Progenitor cell of endocrine pancreas (in vitro differentiated cells): ENCODE results near the gene CIBAR2. TPM values are rescaled to one million over a fixed set of nuclear protein-coding genes. Genes with fewer than 3 reads are reported as not detected.

ENCODE experiments used
- DNase-seq: peaks from one replicate; pipeline ENCODE4 v3.0.0; 2021; ENCODE audit warnings: low spot score; ENCODE audit not compliant: unreplicated experiment
- H3K27ac Mint-ChIP-seq: 2 replicates; pipeline ENCODE4 v1.8.0; 2021; ENCODE audit warnings: mild to moderate bottlenecking, moderate library complexity, mixed read lengths
- H3K27me3 Mint-ChIP-seq: 2 replicates; pipeline ENCODE4 v1.8.0; 2021; ENCODE audit warnings: mixed read lengths
- H3K36me3 Mint-ChIP-seq: 2 replicates; pipeline ENCODE4 v1.8.0; 2022; ENCODE audit warnings: mixed read lengths; ENCODE audit not compliant: insufficient read depth
- H3K4me1 Mint-ChIP-seq: 2 replicates; pipeline ENCODE4 v1.8.0; 2021; ENCODE audit warnings: low read depth, mixed read lengths
- H3K4me3 Mint-ChIP-seq: 2 replicates; pipeline ENCODE4 v1.8.0; 2021; ENCODE audit warnings: low read depth, mild to moderate bottlenecking, moderate library complexity, mixed read lengths
- H3K9me3 Mint-ChIP-seq: 2 replicates; pipeline ENCODE4 v1.8.0; 2021; ENCODE audit warnings: low read depth, mixed read lengths
- total RNA-seq: library from RNA; stranded (reverse); gene quantifications from 2 replicates; pipeline ENCODE4 v1.2.1, GENCODE V29; 2021
- TF ChIP-seq, protein P1 (sequence below): fragments of 200-600 bp; sonication (generic); IDR thresholded peaks from one replicate; pipeline ENCODE4 v1.5.0; 2021; ENCODE audit warnings: antibody characterized with exemption, mild to moderate bottlenecking; ENCODE audit not compliant: unreplicated experiment

CIBAR2 gene
- total RNA-seq, 1 donor from 2014 or later: 0.43 TPM

- H3K27ac Mint-ChIP-seq: no peak overlapping the region
- H3K4me1 Mint-ChIP-seq: no peaks in the 10 kb centered on the region
- H3K36me3 Mint-ChIP-seq: peaks cover 20% of the 10 kb centered on the region
- H3K9me3 Mint-ChIP-seq: no peaks in the 10 kb centered on the region
- H3K4me3 Mint-ChIP-seq: no peak overlapping the region
- DNase-seq: no peak
- TF ChIP-seq, protein P1, sequence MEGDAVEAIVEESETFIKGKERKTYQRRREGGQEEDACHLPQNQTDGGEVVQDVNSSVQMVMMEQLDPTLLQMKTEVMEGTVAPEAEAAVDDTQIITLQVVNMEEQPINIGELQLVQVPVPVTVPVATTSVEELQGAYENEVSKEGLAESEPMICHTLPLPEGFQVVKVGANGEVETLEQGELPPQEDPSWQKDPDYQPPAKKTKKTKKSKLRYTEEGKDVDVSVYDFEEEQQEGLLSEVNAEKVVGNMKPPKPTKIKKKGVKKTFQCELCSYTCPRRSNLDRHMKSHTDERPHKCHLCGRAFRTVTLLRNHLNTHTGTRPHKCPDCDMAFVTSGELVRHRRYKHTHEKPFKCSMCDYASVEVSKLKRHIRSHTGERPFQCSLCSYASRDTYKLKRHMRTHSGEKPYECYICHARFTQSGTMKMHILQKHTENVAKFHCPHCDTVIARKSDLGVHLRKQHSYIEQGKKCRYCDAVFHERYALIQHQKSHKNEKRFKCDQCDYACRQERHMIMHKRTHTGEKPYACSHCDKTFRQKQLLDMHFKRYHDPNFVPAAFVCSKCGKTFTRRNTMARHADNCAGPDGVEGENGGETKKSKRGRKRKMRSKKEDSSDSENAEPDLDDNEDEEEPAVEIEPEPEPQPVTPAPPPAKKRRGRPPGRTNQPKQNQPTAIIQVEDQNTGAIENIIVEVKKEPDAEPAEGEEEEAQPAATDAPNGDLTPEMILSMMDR: no peak
- H3K27me3 Mint-ChIP-seq: no peaks in the 10 kb centered on the region
These were observed 36.9 kb downstream of the CIBAR2 start for GRCh38 chr16:85075236-85075924.

DNA sequence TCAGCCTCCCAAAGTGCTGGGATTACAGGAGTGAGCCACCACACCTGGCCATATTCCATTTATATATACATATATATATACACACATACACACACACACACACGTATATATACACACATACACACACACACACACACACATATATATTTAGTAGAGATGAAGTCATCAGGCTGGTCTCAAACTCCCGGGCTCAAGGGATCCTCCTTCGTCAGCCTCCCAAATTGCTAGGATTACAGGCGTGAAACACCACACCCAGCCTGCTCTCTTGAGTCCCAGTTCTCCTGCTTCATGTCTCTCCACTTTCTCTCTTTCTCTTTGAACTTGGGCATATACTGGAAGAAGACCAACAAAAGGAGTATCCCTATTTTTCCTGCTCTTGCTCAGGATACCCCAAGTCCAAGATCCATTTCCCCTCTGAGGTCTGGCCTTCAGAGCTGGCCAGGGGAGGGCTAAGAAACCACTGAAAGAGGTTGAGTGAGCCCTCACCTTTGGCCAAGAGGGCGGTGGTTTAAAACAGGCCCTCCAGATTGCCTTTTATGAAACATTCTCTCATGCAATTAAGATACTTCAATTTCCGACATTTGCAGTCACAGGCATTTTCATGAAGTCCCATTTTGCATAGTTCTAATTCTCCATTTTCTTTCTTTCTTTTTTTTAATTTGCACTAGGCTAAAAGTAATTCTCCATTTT is 37.9 kb downstream of the CIBAR2 start:
- H3K4me3 Mint-ChIP-seq: no peak overlapping the region
- TF ChIP-seq, protein P1: no peak
- H3K4me1 Mint-ChIP-seq: no peaks in the 10 kb centered on the region
- H3K27me3 Mint-ChIP-seq: no peaks in the 10 kb centered on the region
- DNase-seq: no peak
- H3K27ac Mint-ChIP-seq: no peak overlapping the region
- H3K9me3 Mint-ChIP-seq: no peaks in the 10 kb centered on the region
- H3K36me3 Mint-ChIP-seq: peaks cover 20% of the 10 kb centered on the region

DNA sequence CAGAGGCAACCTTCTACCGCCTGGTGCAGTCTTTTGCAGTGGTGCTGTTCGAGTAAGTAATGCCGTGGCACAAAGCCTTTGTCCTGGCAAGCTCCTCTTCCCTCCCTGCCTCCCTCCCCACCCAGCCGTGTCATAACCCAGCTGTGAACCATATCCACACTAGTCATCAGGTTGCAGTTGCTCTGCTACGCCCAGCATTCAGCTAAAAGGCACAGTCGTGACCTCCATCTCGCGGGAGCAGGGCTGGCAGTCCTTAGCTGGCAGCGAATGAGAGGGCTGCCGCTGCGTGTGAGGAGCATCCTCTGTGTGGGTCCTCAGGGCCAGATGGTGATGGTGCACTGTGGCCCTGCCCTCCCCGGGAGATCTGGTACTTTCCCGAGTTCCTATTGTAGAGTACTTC is 39.3 kb downstream of the CIBAR2 start:
- TF ChIP-seq, protein P1: no peak
- no peak overlapping the region for H3K27ac Mint-ChIP-seq
- H3K4me3 Mint-ChIP-seq: no peak overlapping the region
- H3K4me1 Mint-ChIP-seq: no peaks in the 10 kb centered on the region
- H3K9me3 Mint-ChIP-seq: no peaks in the 10 kb centered on the region
- no peak for DNase-seq
- H3K27me3 Mint-ChIP-seq: no peaks in the 10 kb centered on the region
- peaks cover 13% of the 10 kb centered on the region for H3K36me3 Mint-ChIP-seq

DNA sequence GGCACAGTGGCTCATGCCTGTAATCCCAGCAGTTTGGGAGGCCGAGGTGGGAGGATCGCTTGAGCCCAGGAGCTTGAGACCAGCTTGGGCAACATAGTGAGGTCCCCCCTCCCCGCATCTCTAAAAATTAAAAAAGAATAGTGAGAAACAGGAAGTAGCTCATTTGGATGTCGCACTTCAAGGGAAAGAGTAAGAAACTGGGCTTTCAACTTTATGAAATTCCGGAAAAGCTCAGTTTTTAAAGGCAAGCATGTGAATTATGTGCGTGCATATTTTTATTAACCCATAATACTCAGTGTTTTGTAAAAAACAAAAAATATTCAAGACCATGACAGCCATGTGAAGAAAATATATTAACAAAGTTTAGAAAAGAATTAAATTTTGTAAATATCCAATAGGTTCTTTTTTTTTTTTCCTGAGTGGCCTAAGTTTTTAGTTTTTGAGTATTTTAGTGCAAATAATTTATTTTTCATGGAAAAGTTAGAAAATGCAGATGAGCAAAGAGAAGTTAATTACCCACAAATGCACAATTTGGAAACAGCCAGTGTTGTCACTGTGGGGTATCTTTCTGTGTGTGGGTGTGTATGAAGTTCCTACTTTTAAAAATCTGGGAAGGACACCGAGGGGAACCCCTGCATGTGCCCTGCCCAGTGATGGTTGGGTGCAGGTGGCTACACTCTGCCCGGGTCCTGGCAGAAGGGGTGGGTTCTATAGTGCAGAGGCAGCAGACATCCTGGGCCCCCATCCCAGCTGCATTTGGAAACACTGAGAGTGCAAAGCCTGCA is 40.0 kb downstream of the CIBAR2 start:
- Mint-ChIP-seq H3K27me3 (no peaks in the 10 kb centered on the region), H3K4me3 (no peak overlapping the region), H3K36me3 (peaks cover 13% of the 10 kb centered on the region), H3K9me3 (no peaks in the 10 kb centered on the region), H3K27ac (no peak overlapping the region), H3K4me1 (no peaks in the 10 kb centered on the region)
- TF ChIP-seq, protein P1: no peak
- no peak for DNase-seq

GRCh38 chr16:85069171-85069570 is 43.1 kb downstream of the CIBAR2 start:
- no peaks in the 10 kb centered on the region for H3K27me3 Mint-ChIP-seq
- DNase-seq: no peak
- no peaks in the 10 kb centered on the region for H3K9me3 Mint-ChIP-seq
- H3K36me3 Mint-ChIP-seq: peaks cover 8% of the 10 kb centered on the region
- H3K4me1 Mint-ChIP-seq: no peaks in the 10 kb centered on the region
- H3K27ac Mint-ChIP-seq: no peak overlapping the region
- TF ChIP-seq, protein P1: no peak
- H3K4me3 Mint-ChIP-seq: no peak overlapping the region
